AG04450 (cell line): ENCODE results near the gene GPATCH8. TPM values are rescaled to one million over a fixed set of nuclear protein-coding genes. Genes with fewer than 3 reads are reported as not detected.

Source experiments
- CTCF ChIA-PET: fragments of 300-600, 350-600 bp; formaldehyde crosslinking; extraction: SDS; loops from one replicate; lab custom pipeline; 2022; ENCODE audit warnings: antibody characterized with exemption, inconsistent platforms; lab: Charles Lee
- POLR2A ChIA-PET: fragments of 350-600 bp; formaldehyde crosslinking; extraction: SDS; loops from one replicate; lab custom pipeline; 2021; ENCODE audit warnings: antibody characterized with exemption, inconsistent platforms; lab: Yijun Ruan, JAX
- DNase-seq: peaks from one replicate; pipeline ENCODE4 v3.0.0-alpha.2; 2011; ENCODE audit warnings: low read depth, low spot score
- H3K27ac ChIP-seq: one replicate; pipeline ENCODE4 v1.5.1; 2012; ENCODE audit warnings: low read depth, low read length, control low read depth
- H3K27me3 ChIP-seq: one replicate; pipeline ENCODE4 v1.6.0; 2012; ENCODE audit warnings: low read length; ENCODE audit not compliant: control insufficient read depth, insufficient read depth
- H3K4me3 ChIP-seq: 2 replicates; pipeline ENCODE4 v1.5.1; 2011; ENCODE audit warnings: mild to moderate bottlenecking, low read depth, low read length, control low read depth
- H3K9me3 ChIP-seq: 2 replicates; pipeline ENCODE4 v1.5.1; 2012; ENCODE audit warnings: low read length; ENCODE audit not compliant: control insufficient read depth, insufficient read depth
- CTCF ChIP-seq: IDR thresholded peaks from 2 replicates; pipeline ENCODE4 v1.5.1; 2011; ENCODE audit warnings: low read depth, low read length, control low read depth, inconsistent platforms
- polyA plus RNA-seq: library from polyadenylated mRNA; depleted of rRNA; stranded (reverse); fragments of >200 nt; gene quantifications from 2 replicates; pipeline ENCODE4 v1.2.3, GENCODE V29; 2011

GPATCH8 gene
- polyA plus RNA-seq, 1 experiment: 16.4 TPM

DNA sequence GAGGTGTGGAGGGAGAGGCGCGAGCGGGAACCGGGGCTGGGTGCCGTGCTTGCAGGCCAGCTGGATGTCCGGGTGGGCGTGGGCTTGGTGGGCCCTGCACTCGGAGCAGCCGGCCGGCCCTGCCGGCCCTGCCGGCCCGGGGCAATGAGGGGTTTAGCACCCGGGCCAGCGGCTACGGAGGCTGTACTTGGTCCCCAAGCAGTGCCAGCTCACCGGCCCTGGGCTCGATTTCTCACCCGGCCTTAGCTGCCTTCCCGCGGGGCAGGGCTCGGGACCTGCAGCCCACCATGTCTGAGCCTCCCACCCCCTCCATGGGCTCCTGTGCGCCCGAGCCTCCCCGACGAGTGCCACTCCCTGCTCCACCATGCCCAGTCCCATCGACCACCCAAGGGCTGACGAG, 24.7 kb upstream of the GPATCH8 start:
- ChIA-PET CTCF (no interaction called here), POLR2A (no interaction called here)
- TF ChIP-seq CTCF: no peak
- H3K9me3 ChIP-seq: peaks cover 7% of the 10 kb centered on the region; the same call in 1 of the 2 replicates
- H3K4me3 ChIP-seq: no peak overlapping the region
- no peaks in the 10 kb centered on the region for H3K27me3 ChIP-seq
- no peak for DNase-seq
- no peak overlapping the region for H3K27ac ChIP-seq

DNA sequence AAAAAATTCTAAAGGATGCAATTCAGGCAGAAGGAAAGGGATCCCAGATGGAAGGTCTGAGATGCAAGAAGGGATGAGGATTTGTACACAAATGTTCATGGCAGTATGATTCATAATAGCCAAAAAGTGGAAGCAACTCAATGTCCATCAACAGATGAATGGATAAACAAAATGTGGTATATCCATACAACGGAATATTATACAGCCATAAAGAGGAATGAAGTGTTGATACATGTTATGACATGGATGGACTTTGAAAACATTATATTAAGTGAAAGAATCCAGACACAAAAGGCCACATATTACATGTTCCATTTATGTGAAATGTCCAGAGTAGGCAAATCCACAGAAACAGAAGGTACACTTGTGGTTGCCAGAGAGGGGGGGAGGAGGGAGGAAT, 23.9 kb upstream of the GPATCH8 start:
- Histone ChIP-seq H3K4me3 (no peak overlapping the region), H3K27me3 (no peaks in the 10 kb centered on the region), H3K27ac (no peak overlapping the region), H3K9me3 (peaks cover 7% of the 10 kb centered on the region; the same call in 1 of the 2 replicates)
- no peak for DNase-seq
- TF ChIP-seq CTCF: no peak
- POLR2A ChIA-PET: no interaction called here
- CTCF ChIA-PET: no interaction called here

DNA sequence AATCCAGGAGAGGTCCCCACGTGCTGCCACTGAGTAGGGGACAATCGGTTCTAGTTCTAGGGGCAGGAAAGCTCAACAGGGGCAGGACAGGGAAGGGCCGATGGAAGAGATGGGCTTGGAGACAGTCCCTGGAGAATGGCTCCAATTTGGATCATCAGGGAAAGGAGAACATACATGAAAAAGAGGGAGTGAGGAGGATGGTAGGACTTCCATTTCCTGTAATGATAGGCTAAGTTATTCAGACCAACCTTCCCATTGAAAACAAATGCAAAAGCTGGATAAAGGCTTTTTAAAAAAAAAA, 20.4 kb upstream of the GPATCH8 start:
- POLR2A ChIA-PET: interaction anchor here (0.6 to 1.2 kb wide), 2 partner anchors 20 to 119 kb away, joined by 4 to 5 read pairs; partner anchors contain the start of gene GPATCH8
- Histone ChIP-seq H3K27ac (no peak overlapping the region), H3K27me3 (no peaks in the 10 kb centered on the region), H3K9me3 (peaks cover 7% of the 10 kb centered on the region; the same call in 1 of the 2 replicates), H3K4me3 (no peak overlapping the region)
- no peak for DNase-seq
- CTCF ChIA-PET: interaction anchor here (0.6 to 4.4 kb wide), 41 partner anchors 7 to 314 kb away, joined by 3 to 62 read pairs (median 3); partner anchors contain the start of genes FAM171A2, GRN, MEIOC and SLC25A39
- no peak for TF ChIP-seq CTCF

DNA sequence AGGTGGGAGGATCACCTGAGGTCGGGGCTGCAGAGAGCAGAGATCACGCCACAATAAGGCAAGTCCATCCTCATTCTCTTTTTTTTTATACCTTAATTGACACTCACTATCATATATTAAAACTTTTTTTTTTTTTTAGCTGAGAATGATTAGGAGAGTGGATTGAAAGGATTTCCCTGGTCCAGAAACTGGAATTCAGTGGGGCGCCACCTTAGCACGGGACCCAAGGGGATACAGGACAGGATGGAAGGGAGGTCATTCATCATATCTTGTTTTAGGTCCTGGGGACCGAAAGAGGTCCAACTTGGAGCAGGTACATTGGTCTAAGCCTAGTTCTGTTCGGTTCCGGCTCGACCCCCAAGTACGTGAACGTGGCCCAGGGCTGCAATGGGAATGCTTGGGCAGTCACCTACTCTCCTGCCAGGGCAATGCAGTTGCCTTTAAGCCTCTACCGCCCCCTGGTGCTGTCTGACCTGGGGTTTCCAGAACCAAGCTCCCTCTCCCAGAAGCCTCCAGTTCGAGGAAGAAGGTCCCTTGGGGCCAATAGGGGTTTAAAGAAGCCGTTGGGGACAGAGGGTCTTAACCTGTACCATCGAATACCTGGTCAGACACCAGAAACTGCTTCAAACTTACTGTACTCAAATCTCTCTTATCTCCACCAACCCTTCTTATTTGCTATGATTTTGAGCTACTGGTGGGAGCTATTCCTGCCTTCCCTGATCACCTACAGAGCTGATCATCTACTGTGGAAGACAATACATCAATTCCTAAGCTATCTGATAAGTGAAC, 19.9 kb upstream of the GPATCH8 start:
- no peak overlapping the region for H3K4me3 ChIP-seq
- H3K9me3 ChIP-seq: peaks cover 5% of the 10 kb centered on the region; the same call in 1 of the 2 replicates
- CTCF ChIA-PET: interaction anchor here (0.6 to 4.4 kb wide), 44 partner anchors 8 to 313 kb away, joined by 3 to 62 read pairs (median 3); partner anchors contain the start of genes FAM171A2, GRN, MEIOC and SLC25A39
- TF ChIP-seq CTCF: peak; percentile 70
- DNase-seq: no peak
- POLR2A ChIA-PET: interaction anchor here (0.6 to 1.2 kb wide), 2 partner anchors 20 to 118 kb away, joined by 4 to 5 read pairs; partner anchors contain the start of gene GPATCH8
- H3K27ac ChIP-seq: no peak overlapping the region
- no peaks in the 10 kb centered on the region for H3K27me3 ChIP-seq

DNA sequence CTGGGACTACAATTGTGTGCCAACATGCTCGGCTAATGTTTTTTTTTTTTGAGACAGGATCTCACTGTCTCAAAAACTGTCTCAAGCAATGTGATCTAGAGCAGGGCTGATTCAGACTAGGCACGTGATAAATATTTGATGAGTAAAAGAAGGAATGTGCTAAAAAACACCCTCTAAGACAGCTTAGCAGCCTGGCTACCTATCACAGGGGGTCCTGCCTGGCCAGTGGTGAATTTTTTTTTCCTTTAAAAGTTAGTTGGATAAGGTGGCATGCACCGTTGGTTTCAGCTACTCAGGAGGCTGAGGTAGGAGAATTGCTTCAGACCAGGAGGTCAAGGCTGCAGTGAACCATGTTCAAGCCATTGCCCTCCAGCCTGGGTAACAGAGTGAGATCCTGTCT, 14.8 kb upstream of the GPATCH8 start:
- DNase-seq: no peak

More for the DNA sequence above, 14.8 kb upstream of the GPATCH8 start:
- Histone ChIP-seq H3K9me3 (no peaks in the 10 kb centered on the region), H3K27me3 (no peaks in the 10 kb centered on the region), H3K27ac (no peak overlapping the region), H3K4me3 (no peak overlapping the region)
- CTCF ChIA-PET: no interaction called here
- TF ChIP-seq CTCF: no peak
- POLR2A ChIA-PET: no interaction called here
